Middle frontal gyrus (tissue), 1 donor: Measurements from ENCODE around the gene TMEM184B.
"Not testable (repeated sequence)": the region's sequence is repeated elsewhere in the genome, so short reads cannot be mapped to it uniquely, and the experiment has no call there.

Experiments used
- DNase-seq: peaks from one replicate; pipeline ENCODE4 v3.0.0-alpha.2; 2015; ENCODE audit warnings: low spot score; ENCODE audit errors: extremely low spot score

TMEM184B gene

DNA sequence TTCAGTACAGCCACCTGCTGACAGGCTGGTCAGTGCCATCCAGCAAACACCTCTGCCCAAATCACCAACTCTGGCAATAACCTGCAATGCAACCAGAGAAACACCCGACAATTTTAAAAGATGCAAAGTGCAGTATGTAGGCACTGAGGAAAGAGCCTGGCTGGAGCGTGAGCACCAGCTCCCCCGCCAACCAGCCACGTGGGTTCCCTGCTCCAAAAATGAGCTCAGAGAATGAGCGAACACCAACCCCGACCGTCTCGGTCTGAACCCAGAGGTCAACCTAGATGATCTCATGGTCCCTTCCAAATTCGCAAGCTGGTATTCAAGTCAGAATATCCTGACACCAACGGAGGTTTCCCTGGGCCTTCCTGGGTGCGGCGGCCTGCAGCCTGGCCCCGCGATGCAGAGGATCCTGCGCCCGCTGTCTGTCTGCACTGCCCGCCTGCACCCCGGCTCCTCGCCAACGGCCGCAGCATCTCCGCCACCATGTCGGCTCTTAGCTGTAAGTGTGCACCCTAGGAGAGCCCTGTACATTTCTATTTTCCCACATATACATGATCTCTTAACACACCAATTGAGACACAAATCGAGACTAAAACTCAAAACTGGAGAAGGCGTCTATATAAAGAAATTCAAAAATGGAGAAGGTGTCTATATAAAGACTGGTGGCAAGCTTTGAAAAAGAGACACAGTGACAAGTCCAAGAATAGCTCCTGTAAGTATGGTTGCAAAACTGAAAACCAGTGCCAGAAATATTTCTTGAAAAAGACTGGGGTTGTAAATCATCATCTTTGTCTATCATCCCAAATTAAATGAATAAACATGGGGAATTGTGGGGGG is 22.8 kb downstream of the TMEM184B start:
- DNase-seq: no peak

GRCh38 chr22:38249301-38249700 is 23.5 kb downstream of the TMEM184B start:
- DNase-seq: no peak

GRCh38 chr22:38248280-38248679 is 24.5 kb downstream of the TMEM184B start:
- no peak for DNase-seq

DNA sequence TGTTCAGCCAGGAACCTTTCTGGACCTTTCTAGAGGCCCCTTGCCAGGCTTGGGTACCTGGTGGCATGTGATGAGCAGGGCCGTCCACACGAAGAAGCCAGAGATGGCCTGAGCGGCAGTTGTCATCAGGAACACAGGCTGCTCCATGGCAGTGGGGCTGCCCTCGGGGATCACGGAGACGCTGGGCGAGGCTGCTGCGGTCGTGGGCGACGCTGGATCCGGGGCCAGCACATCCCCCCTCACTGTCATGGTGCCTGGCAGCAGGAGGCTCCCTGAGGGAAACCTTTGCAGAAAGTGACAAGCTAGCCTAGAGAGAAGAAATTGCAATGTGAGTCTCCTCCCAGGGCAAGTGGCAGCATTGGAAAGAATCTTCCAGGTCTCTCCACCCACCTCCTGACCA is 25.1 kb downstream of the TMEM184B start:
- DNase-seq: no peak

GRCh38 chr22:38246692-38247091 is 26.1 kb downstream of the TMEM184B start:
- DNase-seq: no peak

DNA sequence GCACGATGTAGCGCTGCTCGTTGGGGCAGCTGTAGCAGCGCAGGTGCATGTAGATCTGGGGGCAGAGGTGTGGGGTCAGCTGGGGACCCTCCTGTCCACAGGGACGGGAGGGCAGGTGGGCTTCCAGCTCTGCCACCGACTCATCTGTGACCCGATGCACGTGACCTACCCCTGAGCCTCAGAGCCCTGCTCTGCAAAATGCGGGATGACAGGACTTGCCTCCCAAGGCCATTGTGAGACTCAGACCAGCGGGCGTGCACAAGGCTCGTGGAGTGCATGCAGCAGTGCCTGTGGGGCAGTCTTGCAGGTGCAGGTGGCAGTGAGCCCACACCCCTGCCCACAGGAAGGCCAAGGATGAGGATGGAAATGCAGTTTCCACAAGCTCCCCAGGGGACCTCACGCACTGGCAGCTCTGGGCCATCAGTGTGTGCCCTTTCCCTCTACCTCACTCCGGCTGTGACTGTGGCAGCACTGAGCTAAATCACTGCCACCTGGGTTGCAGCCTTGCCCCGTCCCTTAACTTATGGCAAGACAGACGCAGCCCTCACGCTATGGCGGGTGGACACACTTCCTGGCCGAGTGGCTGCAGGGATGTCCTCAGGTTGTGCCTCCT is 26.7 kb downstream of the TMEM184B start:
- no peak for DNase-seq

GRCh38 chr22:38244106-38244505 is 28.7 kb downstream of the TMEM184B start:
- no peak for DNase-seq

DNA sequence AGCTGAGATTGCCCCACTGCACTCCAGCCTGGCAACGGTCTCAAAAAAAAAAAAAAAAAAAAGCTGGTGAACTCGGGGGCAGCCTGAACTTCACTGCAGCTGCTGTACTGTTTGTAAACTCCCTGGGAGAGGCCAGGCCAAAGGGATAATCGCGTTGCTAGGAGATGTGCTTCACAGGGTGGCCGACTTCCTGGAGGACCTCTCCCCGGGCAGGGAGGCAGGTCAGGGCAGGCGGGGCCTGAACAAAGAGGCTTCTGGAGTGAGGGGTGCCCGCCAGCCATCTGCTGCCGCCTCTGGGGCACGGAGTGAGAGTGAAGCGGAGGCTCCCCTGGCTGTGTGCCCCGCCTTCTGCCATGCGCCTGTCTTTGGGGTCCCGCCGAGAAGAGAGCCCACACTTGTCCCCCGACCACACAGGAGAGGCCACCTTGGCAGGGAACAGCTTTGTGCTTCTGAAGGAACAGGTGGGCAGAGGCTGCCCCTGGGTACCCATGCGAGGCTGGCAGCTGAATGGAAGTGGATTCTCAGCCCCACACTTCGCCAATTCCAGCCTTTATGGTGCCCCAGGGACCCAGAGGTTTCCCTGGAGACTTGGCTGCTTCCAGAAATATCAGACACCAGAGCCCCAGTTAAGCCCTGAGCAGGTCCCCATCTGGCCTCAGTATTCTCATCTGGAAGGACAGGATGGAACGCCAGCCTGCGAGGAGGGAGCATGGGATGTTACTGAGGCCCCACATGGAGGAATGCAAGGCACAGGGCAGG is 29.6 kb downstream of the TMEM184B start:
- no peak for DNase-seq

- no peak for DNase-seq
These were observed 32.0 kb downstream of the TMEM184B start for GRCh38 chr22:38240734-38241252.

DNA sequence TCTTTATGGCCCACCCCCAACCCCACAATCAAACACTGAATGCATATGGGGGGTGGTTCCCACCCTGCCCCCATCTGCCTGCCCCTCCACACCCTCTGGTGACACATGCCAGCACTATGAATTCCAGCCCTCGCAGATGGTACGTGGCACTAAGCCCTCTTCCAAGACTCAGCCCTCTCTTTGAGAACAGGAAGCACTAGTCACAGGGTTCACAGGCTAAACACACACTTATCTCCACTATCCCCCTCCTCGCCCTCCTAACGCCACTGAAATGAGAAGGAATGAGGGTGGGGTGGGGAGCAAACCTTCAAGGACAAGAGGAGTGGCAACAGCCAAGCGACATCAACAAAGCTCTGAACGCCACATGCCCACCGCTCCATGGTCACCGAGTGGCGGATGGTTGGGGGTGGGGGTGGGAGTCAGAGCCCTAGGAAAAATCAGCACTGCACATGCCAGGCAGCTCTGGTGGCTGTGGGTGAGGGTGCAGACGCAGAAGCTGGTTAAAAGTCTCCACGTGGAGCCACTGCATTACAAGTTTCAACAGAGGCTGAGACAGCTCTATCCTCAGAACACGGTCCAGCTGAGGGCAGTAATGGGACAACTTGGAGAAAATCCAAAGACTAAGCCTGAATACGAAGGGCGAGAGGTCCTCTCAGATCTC is 33.6 kb downstream of the TMEM184B start:
- DNase-seq: peak; percentile 65

DNA sequence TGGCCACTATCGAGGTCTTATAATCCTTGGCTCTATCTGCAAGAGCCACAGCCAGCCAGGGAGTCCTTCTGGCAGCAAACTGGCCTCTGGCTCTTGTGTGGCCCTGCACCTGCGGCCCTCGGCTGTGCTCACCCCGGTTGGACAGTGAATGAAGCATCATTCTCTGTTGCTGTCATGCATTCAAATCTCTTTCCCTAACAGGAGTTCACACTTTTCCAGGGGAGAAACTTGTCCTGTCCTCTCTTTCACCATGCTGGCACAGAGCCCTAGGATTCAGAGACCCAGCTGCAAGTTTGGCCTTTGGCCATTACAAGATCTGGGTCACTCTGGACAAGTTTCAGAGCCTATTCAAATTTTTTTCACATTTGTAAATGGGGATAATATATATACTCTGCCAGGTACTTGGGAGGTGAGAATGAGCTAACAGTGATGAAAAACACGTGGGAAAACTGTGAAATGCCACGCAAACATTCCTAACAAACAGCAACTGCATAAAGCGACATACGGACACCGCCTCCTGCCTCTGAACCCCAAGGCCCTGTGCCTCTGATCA is 34.2 kb downstream of the TMEM184B start:
- no peak for DNase-seq

- DNase-seq: no peak
These were observed 36.0 kb downstream of the TMEM184B start for GRCh38 chr22:38236786-38237185.

DNA sequence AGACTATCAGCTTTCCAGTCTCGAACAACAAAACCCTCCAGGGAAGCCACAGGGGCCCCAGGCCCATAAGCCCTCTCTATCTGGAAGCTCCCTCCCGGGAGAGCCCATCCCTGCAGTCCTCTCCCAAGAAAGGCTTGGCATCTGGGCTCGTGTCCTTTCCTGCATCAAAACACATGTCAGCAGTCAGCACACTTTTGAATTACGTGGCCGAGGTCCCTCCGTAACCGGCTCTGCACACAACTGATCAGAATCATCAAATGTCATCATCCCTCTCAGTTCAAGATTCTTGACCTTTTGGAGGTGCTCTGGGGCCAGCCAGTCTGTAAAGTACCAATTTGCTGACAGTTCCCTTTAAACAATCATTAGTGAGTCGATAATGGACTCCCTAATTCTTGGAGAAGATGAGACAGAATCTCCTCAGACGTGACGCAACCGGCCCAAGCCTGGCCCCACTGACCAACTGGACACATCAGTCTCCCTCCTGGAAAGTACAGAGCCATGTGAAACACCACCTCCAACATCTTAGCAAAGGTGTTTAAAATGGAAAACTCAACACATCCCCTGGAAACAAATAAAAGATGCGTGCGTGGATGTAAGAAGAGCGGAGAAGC is 37.5 kb downstream of the TMEM184B start:
- DNase-seq: no peak

- not testable (repeated sequence) for DNase-seq
These were observed 39.0 kb downstream of the TMEM184B start for GRCh38 chr22:38233856-38234255.

GRCh38 chr22:38233427-38233826 is 39.4 kb downstream of the TMEM184B start:
- DNase-seq: no peak

- DNase-seq: no peak
These were observed 40.6 kb downstream of the TMEM184B start for GRCh38 chr22:38232196-38232595.

DNA sequence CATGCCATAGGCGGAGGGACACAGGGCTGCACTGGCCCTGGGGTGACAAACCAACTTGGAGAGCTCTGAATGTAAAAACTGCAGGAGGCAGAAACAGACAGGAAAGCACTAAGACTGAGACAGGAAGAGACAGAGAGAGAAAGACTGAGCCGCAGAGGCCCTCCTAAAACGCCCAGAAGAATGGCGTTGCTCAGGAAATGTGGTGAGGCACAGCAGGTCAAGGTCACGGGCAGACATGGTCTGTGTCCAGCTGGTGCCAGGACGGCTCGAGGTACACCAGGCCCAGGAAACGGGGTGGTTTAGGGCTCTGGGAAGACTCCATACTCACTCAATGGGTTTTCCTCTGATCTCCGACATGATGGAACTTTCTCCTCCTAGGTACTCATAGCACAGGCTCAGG is 41.9 kb downstream of the TMEM184B start:
- DNase-seq: no peak

- no peak for DNase-seq
These were observed 42.5 kb downstream of the TMEM184B start for GRCh38 chr22:38230108-38230825.

- DNase-seq: no peak
These were observed 43.7 kb downstream of the TMEM184B start for GRCh38 chr22:38228873-38229740.
